ENCODE results near the gene CCDC81.

GRCh38 chr11:86383041-86383955, 8.6 kb downstream of the CCDC81 start:
- TF ChIP-seq POLR2A (IDR thresholded peaks at IDR 0.05) (no peak), CTCF (IDR thresholded peaks at IDR 0.05) (no peak), EP300 (IDR thresholded peaks at IDR 0.05) (no peak), POLR2AphosphoS5 (IDR thresholded peaks at IDR 0.05) (no peak)

Measured in suprapubic skin (tissue), 4 donors.